GM10266 (cell line): Measurements from ENCODE around the gene BCR.
"Not testable (repeated sequence)": the region's sequence is repeated elsewhere in the genome, so short reads cannot be mapped to it uniquely, and the experiment has no call there.

ENCODE experiments used
- DNase-seq: peaks from one replicate; pipeline ENCODE4 v3.0.0; 2012; ENCODE audit errors: extremely low spot score
- CTCF ChIP-seq: IDR thresholded peaks from 2 replicates; pipeline ENCODE4 v1.5.1; 2012; ENCODE audit warnings: mild to moderate bottlenecking, low read depth; ENCODE audit not compliant: control insufficient read depth, insufficient read depth; ENCODE audit errors: missing control alignments

Gene BCR

DNA sequence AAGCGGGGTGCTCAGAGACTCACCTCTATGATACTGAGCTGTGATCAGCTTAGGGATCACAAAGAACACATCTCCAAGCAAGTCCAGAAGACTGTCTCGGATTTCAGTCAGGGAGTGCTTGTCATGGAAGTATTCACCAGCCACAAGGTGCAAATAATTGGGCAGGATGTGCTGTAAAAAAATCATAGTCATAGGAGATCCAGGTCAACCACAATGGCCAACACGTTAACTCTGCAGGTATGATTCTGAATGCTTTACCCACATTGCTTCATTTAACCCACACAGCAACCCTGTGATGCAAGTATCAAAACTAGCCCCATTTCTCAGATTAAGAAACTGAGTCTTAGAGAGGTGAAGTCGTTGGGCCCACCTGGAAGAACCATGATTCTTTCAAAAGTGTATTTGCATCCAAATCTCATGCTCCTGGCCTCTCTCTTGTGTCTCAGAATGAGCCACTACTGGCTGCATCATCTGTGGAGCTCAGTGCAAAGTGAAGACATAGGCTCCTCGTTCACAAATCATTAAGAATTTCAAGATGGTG, 179.3 kb downstream of the BCR start:
- TF ChIP-seq CTCF: no peak
- no peak for DNase-seq

GRCh38 chr22:23361676-23362075, 181.4 kb downstream of the BCR start:
- no peak for DNase-seq
- TF ChIP-seq CTCF: no peak

DNA sequence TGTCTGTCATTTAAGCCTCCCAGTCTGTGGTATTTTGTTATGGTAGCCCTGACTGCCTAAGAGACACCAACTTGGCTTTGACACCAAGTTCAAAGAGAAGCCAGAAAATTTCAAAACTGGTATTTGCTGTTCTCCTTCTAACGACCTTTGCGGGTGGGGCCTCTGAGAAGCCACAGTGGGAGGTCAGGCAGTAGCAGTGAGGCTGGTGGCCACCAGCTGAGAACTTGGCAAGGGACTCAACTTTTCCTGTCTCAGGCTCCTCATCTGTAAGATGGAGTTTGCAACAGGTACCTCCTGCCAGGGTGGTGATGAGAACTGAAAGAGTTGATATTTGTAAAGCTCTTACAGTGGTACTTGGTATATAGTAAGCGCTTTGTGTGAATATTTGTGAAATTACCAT, 183.4 kb downstream of the BCR start:
- no peak for TF ChIP-seq CTCF
- DNase-seq: no peak

GRCh38 chr22:23364389-23364788, 184.1 kb downstream of the BCR start:
- TF ChIP-seq CTCF: no peak

DNA sequence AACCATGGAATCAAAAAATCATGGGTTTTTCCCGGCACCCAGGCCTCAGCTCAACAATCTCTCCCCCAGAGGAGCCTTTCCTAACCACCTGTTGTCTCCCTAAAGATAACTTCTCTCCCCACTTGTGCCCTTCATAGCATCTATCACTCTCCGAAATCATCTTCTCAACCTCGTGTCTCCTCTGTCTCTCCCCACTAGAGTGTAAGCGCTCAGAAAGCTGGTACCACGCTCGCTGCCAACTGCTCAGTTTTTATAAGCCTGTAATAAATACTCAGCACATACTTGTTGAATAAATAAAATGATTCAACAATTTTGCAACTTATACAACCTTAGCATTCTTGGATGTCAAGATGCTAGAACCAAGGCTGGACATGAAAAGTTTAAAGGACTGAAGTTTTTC, 185.2 kb downstream of the BCR start:
- no peak for TF ChIP-seq CTCF
- no peak for DNase-seq

More at GRCh38 chr22:23364389-23364788, 184.1 kb downstream of the BCR start:
- no peak for DNase-seq

DNA sequence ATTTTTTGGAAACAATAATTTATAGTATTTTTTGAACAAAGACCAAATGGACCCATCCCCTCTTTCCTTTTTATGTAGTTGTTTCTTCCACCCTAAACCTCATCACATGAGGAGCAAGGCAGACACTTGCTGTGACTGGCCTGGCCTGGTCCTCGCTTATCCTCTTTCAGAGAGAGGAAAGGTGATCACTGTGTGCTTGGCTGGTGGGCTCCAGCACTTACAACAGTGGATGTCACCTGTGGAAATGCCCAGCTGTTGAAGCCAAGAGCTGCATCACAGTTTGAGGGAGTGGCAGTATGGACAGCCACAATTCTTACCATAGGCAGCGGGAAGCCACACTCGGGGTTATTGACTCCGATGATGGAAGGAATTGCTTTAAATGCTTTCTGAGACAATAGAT, 185.7 kb downstream of the BCR start:
- TF ChIP-seq CTCF: no peak

DNA sequence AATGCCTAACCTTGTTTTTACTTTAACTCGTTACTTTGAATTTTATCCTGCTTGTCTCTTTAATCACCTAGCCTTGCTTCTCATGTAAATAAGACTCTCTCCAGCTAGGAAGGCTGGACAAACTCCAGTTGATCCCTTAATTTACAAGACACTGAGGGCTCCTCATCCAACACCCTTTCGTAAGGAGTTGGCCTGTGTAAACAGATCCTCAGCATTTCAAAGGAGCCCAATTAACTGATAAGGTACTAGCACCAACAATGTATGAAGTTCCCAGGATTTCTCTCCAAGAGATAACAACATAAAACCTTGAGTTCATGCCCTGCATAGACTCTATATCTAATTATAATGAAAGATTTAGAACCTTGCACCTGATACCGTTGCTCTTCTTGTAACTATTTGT, 186.9 kb downstream of the BCR start:
- DNase-seq: not testable (repeated sequence)

More for the DNA sequence above, 185.7 kb downstream of the BCR start:
- no peak for DNase-seq
